CD4-positive, alpha-beta T cell treated with Interferon alpha-2 for 1 hour (primary cell): ENCODE measurements around the gene UNC13D.
A peak's percentile ranks its signal among the peaks of the same experiment; 100 is the strongest.

Experiments used
- DNase-seq, 2 donors: peaks; one replicate each; pipeline ENCODE4 v3.0.0-alpha.2; 2020 to 2022

UNC13D gene

DNA sequence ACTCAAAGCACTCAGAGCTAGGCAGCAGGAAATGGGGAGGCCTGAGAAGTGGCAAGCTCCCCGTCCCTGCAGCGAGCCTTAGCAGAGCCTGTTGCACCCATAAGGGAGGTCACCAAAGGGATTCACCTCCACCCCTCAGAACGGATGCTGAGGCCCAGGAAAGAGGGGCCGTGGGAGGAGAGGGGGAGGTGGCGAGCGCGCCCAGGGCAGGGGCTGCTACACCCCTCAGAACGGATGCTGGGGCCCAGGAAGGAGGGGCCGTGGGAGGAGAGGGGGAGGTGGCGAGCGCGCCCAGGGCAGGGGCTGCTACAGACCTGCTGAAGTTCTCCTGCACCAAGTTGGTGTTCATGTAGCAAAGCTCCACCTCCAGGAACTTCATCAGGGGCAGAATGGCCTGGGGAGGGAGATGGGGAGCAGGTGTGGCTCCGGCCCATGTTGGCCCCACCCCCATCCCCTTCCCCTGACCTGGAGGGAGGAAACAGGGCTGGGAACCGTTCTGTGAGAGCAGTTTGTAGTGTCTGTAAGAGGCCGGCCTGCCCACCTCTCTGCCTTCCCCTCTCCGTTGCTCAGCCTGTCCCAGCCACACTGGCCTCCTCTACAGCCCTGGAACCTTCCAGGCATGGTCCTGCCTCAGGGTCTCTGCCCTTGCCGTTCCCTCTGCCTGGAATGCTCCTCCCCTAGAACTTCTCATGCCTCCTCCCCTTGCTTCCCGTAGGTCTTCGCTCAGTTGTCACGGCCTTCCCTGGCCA lies 11.4 kb downstream of the UNC13D start:
- DNase-seq, result peak in 1 of 2 donors; percentile 56

DNA sequence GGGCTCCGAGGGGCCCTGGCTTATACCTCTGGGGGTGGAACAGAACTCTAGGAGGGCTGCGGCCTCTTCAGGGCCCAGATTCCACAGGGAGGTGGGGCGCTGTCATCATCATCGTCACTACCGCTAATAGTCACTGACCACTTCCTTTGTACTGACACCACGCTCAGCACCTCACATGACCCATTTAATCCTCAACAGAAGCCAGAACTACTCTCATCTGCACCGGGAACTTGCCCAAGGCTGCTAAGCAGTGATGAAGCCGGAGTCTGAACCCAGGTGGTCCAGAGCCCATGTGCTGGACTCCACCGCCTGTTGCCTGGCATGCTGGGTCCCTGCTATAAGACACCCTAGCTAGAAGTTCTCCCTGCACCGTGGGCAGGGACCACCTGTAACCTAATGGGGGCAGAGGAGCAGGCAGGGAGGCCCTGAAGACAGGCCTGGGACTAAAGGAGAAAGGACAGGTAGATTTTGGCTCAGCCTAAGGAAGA lies 12.0 kb downstream of the UNC13D start:
- peak; percentile 59 to 72 for DNase-seq

DNA sequence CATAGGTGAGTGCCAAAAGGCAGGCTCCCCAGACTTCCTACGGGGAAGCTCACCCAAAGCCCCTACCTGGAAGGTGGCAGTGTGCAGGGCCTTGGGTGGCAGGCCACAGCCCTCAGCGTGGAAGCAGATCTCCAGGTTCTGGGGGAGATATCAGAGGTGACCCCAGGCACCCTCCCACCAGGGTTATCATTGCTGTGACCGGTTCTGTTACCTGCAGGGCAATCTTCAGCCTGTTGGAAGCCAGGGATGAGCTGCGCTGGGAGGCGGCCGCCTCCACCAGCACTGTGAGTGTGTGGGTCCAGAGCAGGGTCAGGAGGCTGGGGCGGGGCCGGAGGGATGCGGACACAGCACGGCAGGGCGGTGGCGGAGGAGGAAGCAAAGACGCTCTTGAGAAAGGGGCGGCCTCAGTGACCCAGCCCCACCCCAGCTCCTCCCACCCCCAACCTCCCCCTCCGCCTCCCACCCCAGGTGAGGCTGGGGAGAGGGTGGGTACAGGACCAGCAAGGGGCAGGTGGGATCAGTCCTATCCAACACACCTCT lies 13.1 kb downstream of the UNC13D start:
- no peak for DNase-seq

DNA sequence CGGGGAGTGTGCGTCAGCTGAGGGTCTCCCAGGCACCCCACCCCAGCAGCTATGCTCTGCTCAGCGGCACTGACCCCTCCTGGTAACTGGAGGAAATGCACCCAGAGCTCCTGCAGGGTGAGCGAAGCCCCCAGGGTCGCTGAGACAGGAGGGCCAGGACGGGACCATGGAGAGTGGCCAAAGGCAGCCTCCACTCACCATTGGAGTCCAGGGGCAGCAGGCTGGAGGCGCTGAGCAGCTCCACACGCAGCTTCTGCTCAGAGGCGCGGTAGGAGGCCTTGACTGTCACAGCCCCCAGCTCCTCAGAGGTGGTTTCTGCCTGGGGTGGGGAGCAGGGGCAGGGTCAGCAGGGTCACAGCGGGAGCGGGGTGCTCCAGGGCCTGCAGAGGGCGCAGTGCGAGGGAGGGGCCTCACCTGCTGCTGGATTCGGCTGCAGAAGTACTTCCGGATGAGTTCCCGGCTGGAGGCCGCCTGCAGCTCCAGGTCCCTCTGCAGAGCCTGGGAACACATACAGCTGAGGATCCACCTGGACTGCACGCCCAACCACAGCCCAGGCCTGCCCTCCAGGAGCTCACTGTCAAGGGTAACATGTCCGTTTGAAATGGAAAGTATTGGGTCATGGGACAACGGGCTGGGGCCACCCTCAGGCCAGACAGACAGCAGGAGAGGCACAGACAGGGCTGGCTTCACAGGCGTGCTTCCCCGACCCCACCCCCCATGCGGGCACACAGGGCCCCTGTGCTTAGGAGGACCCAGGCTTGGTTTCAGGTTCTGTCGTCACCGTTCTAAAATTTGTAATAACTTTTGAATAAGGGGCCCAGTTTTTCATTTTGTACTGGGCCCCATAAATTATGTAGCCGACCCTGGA lies 13.8 kb downstream of the UNC13D start:
- peak in 1 of 2 donors; percentile 39 for DNase-seq

DNA sequence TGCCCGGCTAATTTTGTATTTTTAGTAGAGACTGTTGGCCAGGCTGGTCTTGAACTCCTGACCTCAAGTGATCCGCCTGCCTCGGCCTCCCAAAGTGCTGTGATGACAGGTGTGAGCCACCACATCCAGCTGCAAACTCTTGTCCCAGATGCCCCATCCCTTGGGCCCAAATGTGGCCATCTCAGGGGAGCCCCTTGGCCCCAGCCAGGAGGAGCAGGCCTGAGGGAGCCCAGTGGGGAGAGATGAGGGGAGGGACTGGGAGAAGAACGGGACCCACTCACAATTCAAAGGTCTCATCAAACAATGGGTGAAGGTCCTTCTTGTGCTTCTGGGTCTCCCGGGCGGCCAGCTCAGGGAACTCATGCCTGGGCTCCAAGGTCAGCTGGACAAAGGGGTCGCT lies 14.5 kb downstream of the UNC13D start:
- DNase-seq, result no peak

DNA sequence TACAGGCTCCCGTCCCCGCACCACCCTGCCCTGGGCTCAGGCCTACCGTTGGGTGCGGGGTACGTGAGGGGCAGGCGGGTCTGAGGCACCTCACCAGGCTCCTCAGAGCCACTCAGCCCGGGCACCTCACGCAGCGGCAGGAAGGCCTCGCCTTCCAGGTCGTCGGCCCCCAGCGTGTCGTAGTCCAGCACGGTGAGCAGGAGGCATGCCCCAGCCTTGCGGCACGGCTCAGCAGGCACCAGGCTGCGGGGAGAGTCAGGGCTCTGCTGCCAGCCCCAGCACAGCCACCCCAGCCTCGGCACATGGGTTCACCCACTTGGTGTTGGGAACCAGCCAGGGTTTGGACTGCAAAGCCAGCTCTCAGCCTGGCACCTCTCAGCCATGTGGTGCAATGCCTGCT lies 15.5 kb downstream of the UNC13D start:
- DNase-seq, result no peak

DNA sequence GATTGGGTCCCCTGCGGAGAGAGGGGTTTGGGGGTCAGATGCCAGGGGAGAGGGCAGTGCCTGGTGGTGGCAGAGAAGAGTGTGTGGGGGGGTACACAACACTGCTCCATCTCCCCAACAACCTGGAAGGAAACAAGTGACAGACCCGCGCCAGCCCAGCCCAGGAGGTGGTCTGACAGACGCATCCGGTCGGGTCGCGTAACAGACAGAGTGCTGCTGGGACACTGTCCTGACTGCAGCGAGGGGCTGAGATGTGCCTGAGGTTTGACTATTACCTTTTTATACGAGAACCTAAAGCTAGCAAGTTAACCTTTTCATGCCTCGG lies 16.2 kb downstream of the UNC13D start:
- DNase-seq, result no peak

DNA sequence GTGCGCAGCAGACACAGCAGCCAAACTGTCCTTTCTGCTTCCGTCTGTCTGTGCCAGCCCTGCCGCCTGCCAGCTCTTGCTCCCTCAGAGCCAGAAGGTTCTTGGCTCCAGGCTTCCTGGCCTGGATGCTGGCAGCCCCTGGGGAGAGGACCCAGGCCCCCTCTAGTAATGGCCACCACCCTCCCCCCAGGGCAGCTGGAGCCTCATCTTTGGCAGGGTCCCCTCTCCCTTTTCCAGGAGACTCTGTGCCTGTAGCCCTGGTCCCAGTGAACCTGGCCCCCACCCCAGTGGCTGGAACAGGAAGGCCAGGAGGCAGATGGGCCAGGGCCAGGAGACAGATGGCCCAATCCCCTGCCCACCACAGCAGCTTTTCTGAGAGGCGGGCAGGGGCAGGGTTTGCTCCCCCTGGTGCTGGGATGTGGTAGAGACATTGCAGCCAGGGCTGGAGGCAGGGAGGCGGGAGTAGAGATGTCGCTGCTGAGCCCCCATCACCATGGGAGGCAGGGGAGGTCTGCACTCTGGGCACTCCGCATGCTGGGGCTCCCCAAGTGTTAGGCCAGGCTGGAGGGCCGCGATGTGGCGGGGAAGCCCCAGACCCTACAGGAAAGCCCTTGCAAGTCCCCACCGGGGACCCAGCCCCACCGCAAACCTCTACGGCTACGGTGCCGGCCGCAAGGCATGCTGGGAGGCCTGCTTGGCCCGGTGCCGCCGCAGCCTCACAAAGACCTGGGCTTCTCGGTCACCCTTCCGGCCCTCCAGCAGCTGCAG lies 16.7 kb downstream of the UNC13D start:
- DNase-seq, result peak; percentile 57 to 81

DNA sequence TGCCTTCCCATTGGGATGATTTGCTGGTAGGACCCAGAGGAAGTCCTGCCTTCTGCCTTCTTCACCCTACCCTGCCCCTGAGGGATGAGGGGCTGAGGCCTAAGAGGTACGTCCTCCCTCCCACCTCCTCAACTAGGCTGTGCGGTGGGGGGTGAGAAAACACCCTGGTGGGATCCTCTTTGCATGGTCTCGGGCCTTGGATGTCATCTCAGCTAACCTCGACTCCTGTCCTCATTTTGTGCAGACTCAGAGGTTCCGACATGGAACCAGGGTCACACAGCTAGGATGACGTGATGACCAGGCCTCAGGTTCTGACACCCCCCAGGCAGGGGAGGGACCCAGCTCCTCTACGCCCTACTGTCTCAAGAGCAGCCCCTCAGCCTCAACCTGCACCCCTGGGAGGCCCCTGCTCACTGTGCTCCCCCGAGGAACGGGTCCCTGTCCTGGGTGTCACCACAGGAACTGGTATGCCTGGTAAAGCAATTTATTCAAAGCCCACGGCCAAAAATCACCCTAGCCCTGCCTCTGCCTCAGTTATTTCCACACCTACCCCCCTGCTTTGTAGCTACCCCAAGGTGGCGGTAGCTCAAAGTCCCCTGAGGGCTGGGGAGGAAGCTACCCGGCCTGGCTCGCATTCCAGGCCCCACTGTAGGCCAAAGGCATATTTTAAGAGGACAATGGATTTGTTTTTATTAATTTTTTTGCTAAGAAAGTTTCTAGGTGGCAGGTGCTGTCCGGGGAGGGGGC lies 17.5 kb downstream of the UNC13D start:
- DNase-seq, result no peak

DNA sequence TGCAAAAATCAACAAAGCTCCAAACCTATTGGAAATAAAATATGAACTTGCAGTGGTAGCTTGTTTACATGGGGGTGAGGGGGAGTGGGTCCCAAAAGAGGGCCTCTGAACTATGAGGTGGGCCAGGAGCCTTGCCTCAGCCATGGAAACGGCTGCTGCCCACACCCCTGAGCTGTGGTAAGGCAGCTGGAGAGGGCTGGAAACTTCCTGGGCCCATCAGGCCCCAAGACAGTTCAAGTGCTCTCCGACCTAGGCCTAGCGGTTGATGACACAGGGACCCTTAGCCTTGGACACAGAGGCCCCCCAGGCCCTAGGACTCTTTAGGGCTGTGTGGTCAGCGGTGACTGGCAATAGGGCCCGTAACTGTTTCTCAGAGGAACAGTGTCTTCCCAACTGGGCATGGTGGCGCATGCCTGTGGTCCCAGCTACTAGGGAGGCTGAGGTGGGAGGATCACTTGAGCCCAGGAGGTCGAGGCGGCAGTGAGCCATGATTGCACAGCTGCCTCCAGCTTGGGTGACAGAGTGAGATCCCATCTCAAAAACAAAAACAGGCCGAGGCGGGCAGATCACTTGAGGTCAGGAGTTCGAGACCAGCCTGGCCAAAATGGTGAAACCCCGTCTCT lies 18.3 kb downstream of the UNC13D start:
- DNase-seq, result no peak

DNA sequence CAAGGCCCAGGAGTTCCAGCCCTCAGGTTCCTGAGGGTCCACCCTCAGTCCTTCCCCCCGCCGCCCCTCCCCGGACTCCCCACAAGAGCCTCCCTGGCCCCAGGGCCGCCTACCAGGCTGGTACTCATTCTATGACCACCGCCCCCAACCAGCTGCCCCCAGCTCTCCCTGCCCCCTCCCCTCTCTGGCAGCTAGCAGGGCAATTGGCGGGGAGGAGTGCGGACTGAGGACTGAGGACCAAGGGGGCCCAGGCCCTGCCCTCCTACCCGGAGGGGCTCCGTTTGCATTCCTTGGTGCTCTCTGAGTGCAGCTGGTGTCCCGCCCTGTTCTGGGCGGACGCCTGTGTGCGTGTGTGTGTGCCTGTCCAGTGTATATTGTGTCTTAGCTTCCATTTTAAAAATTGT lies 19.1 kb downstream of the UNC13D start:
- no peak for DNase-seq

DNA sequence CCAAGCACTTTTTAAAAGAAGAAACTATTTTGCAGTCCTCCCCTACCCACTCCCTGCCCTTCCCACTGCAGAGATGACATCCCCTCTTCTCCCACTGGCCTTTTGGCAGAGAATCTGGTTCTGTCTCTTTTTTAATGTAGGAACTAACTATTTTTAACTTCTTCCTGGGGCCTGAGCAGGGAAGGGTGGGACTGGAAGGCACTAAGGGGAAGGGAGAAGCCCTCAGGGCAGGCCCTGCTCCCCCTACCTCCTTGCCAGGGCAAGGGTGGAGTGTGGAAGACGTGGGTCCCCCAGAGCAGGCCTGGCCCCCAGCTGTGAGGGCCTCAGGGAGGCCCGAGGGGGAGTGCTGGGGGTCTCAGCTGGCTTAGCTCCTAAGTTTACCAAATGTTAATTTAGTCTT lies 19.5 kb downstream of the UNC13D start:
- no peak for DNase-seq

DNA sequence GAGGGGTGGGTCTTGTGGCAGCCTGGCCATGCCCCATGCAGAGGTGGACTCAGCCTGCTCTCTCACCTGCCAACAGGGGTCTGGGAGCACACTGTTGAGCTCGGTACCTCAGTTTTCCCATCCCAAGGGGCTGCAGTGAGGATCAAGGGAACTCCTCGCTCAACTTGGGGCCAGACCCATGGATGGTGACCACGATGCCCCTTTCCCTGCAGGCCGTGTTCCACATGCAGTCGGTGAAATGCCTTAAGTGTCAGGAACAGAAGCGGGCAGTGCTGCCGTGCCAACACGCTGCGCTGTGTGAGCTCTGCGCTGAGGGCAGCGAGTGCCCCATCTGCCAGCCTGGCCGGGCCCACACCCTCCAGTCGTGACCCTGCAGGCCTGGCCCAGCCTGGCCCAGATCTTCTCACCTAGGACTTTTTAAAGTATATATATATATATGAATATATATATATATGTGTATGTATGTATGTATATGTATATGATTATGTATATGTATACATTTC lies 20.1 kb downstream of the UNC13D start:
- no peak for DNase-seq

DNA sequence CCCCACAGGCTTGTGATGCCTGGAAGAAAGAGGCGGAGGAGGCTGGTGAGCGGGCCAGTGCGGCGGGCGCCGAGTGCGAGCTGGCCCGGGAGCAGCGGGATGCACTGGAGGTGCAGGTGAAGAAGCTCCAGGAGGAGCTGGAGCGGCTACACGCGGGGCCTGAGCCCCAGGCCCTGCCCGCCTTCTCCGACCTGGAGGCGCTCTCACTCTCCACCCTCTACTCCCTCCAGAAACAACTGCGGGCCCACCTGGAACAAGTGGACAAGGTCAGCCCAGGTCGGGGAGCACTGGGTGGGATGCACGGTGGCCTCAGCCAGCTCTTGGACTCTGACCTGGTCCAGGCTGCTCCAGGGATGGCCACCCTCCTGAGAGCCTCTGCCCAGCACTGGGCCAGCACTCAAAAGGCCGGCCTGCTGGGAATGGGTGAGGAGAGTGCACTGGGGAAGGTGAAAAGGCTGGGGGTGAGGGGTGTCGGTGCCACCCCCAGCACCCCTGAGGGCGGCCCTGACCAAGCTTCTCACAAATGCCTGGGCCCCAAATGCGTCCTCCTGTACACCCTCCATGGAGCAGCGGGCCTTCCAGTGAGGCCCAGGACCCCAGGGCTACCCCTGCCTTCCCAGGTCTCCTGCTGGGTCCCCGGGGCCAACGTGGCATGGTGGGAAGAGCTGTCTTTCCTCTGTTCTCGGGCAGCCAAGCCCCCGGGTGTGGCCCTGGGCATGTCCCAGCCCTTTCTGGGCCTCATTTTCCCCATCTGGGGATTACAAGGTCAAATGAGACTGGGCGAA lies 20.8 kb downstream of the UNC13D start:
- DNase-seq, result no peak

DNA sequence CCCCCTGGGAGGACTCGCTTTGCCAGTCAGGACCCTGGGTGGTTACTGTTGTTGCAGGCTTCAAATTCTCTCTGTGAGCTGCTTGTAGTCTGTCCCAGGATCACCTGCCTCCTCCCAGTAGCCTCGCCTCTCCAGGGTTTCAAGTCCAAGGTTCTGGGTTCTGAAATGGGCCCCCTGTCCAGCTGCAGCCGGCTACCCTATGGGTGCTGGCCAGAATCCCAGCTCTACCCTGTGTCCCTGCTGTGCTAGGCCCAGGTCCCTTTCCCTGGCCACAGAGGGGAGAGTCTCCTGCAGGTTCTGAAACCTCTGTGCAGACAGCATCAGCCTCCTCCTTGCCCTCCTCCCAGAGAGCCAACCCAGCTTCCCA lies 21.4 kb downstream of the UNC13D start:
- no peak for DNase-seq

DNA sequence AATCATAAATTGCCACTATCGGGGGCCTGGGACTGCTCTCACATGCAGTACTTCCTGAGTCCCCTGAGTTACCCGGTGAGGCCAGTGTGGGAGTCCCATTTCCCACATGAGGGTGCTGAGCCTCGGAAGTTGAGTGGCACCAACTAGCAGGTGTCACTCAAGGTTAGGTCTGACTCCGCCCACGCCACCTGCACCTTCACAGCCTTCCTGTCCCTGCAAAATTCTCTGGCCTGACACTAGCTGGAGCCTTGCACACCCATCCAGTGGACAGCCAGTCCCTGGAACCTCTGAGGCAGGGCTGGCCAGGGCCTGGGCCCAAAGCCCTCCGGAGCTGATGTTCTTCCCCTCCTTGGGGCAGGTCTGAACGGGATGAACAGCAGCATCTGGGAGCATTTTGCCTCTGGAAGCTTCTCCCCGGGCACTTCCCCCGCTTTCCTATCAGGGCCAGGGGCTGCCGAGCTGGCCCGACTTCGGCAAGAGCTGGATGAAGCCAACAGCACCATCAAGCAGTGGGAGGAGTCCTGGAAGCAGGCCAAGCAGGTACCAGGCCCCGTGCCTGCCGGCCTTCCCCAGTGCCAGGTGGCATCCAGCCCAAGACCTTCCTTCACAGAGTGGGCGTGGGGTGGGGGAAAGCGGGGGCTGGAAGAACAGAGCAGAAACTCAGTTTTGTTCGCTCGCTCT lies 21.9 kb downstream of the UNC13D start:
- peak in 1 of 2 donors; percentile 48 for DNase-seq

DNA sequence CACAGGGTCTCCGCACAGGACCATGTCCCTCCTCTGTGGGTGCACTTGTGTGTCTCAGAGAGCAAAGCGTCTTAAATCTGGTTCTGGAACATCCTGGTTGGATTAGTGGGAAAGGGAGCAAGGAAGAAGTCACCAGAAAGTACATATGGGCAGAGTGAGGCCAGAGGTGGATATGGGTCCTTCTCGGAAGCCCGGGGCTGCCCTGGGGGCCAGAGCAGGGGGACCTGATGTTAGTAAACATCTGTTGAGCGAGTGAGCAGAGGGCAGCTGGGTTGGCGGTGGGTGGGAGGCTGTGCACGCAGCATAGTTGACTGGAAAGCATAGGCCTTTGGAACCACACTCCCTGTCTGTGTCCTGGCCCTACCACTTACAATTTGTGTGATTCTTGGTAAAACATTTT lies 22.7 kb downstream of the UNC13D start:
- DNase-seq, result no peak

DNA sequence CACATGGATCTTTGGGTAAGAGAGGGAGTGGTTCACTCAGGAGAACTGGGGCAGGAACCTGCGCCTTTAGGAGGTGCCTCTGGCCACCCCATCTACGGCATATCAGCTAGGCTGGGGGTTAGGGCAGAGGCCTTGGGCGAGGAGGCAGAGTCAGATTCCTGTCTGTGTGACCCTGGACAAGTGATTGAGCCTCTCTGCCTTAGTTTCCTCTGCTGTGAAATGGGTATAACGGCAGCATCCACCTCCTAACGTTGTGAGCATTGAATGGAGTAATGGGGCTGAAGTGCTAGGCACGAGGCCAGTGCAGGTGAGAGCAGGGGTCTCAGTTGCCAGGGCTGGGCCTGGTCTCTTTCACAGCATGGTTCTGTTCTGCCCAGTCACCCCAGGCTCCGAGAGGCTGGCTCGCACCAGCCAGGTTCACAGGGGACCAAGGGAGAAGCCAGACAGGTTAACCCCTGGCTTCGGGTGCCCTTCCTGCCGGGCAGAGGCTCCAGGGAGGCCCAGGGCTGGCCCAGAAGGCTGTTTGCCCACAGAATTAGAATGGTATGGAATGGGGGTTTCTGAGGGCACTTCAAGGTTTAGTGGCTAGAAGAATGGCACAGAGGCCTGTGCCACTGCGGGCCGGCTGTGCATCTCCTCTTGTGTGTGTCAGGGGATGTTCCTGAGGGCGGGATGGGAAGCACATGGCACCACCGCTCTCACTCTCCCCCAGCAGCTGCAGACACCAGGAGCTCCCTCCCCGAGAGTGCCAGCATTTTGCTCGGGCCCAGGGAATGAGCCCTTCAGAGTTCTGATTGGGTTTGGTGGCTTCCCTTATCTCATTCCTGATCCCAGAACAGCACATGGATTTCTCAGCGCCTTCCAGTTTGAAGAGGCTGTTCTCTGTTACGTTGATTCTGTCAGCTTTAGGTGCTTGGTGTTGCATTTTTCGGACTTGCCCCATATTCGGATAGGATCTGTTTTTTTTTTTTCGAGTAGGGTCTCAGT lies 23.8 kb downstream of the UNC13D start:
- no peak for DNase-seq

DNA sequence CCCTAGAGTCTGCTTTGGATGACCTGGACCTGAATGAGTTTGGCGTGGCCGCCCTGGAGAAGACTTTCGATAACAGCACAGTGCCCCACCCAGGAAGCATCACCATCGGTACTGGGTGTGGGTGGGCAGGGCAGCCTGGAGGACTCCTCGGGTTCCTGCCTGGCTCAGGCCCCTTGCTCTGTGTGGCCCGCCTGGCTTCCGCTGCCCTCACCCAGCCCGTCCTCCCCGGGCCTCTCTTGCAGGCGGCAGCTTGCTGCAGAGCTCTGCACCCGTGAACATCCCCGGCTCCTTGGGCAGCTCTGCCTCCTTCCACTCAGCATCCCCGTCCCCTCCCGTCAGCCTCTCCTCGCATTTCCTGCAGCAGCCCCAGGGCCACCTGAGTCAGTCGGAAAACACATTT lies 24.5 kb downstream of the UNC13D start:
- DNase-seq, result no peak
